ENCODE results near the gene OR2AT4.

Gene OR2AT4

GRCh38 chr11:75101424-75102128 lies 4.9 kb upstream of the OR2AT4 start:
- TF ChIP-seq TAF1 (IDR thresholded peaks at IDR 0.05; ENCODE audit: borderline replicate concordance, insufficient read depth, low read length), result no peak
- TF ChIP-seq REST (IDR thresholded peaks at IDR 0.05; ENCODE audit: insufficient read depth in 1 of 2, low read depth in 2 of 2, low read length in 2 of 2), result no peak
- no peak for TF ChIP-seq FOXP2 (optimal IDR thresholded peaks at IDR 0.05; ENCODE audit: borderline replicate concordance, extremely low read depth, extremely low read length, insufficient read depth)
- TF ChIP-seq SIN3A (IDR thresholded peaks at IDR 0.05; ENCODE audit: borderline replicate concordance, insufficient read depth, low read length), result no peak
- no peak for TF ChIP-seq POLR2AphosphoS5 (IDR thresholded peaks at IDR 0.05; ENCODE audit: low read depth, low read length)

GRCh38 chr11:75100314-75100713 lies 3.6 kb upstream of the OR2AT4 start:
- TF ChIP-seq TAF1 (IDR thresholded peaks at IDR 0.05; ENCODE audit: borderline replicate concordance, insufficient read depth, low read length) (no peak), POLR2AphosphoS5 (IDR thresholded peaks at IDR 0.05; ENCODE audit: low read depth, low read length) (no peak), REST (IDR thresholded peaks at IDR 0.05; ENCODE audit: insufficient read depth in 1 of 2, low read depth in 2 of 2, low read length in 2 of 2) (no peak), FOXP2 (optimal IDR thresholded peaks at IDR 0.05; ENCODE audit: borderline replicate concordance, extremely low read depth, extremely low read length, insufficient read depth) (no peak), SIN3A (IDR thresholded peaks at IDR 0.05; ENCODE audit: borderline replicate concordance, insufficient read depth, low read length) (no peak)

GRCh38 chr11:75099635-75100034 lies 3.0 kb upstream of the OR2AT4 start:
- TF ChIP-seq POLR2AphosphoS5 (IDR thresholded peaks at IDR 0.05; ENCODE audit: low read depth, low read length), result no peak
- TF ChIP-seq FOXP2 (optimal IDR thresholded peaks at IDR 0.05; ENCODE audit: borderline replicate concordance, extremely low read depth, extremely low read length, insufficient read depth), result no peak
- TF ChIP-seq REST (IDR thresholded peaks at IDR 0.05; ENCODE audit: insufficient read depth in 1 of 2, low read depth in 2 of 2, low read length in 2 of 2), result no peak
- no peak for TF ChIP-seq SIN3A (IDR thresholded peaks at IDR 0.05; ENCODE audit: borderline replicate concordance, insufficient read depth, low read length)
- no peak for TF ChIP-seq TAF1 (IDR thresholded peaks at IDR 0.05; ENCODE audit: borderline replicate concordance, insufficient read depth, low read length)

GRCh38 chr11:75097173-75097557 lies 489 bp upstream of the OR2AT4 start:
- TF ChIP-seq POLR2AphosphoS5 (IDR thresholded peaks at IDR 0.05; ENCODE audit: low read depth, low read length), result no peak
- TF ChIP-seq SIN3A (IDR thresholded peaks at IDR 0.05; ENCODE audit: borderline replicate concordance, insufficient read depth, low read length), result no peak
- no peak for TF ChIP-seq REST (IDR thresholded peaks at IDR 0.05; ENCODE audit: insufficient read depth in 1 of 2, low read depth in 2 of 2, low read length in 2 of 2)
- TF ChIP-seq FOXP2 (optimal IDR thresholded peaks at IDR 0.05; ENCODE audit: borderline replicate concordance, extremely low read depth, extremely low read length, insufficient read depth), result no peak
- no peak for TF ChIP-seq TAF1 (IDR thresholded peaks at IDR 0.05; ENCODE audit: borderline replicate concordance, insufficient read depth, low read length)
